IPS-NIHi7 (cell line): Measurements from ENCODE around the gene VPS51.
A peak's percentile ranks its signal among the peaks of the same experiment; 100 is the strongest.

ENCODE experiments used
- DNase-seq: peaks from one replicate; pipeline ENCODE4 v3.0.0; 2012; ENCODE audit warnings: mixed read lengths; ENCODE audit errors: extremely low spot score

VPS51 gene

GRCh38 chr11:65072631-65072966 lies 23.4 kb upstream of the VPS51 start:
- no peak for DNase-seq

DNA sequence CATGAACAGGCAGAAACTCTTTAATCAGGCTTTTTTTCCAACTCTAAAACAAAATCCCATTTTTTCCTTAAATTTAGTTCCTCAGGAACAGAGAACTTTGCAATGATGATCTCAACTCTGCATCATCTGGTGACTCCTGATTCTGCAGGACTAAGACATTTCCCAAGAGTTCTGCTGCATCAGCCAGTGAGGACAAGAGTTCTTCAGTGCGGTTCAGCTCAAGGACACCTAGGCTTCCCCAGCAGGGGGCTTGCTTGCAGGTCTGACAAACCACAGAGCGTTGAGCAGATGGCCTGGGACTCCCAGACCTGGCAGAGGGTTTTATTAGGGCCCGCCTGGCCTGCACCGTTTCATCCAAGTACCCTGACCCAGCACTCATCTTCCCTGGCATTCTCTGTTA lies 18.6 kb upstream of the VPS51 start:
- peak; percentile 8 for DNase-seq

DNA sequence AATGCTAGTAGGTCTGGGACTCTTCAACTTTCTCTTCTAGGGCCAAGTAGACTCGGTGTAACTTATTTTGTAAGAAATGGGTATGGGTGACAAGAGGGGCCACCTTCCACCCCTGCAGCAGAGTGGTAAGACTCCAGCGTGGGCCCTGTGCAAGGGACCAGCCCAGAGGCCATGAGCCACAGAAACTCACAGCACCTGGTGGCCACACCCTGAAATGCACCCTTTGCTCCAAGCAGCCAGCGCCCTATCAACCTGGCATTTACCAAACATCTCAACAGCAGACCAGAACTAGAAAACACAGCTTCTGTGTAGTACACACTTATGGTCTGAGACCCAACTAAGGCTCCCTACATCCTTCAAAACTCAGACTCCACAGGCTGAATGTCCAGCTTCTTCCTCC lies 17.9 kb upstream of the VPS51 start:
- DNase-seq, result peak; percentile 76

- no peak for DNase-seq
Observed at GRCh38 chr11:65078786-65079342, 17.1 kb upstream of the VPS51 start.

DNA sequence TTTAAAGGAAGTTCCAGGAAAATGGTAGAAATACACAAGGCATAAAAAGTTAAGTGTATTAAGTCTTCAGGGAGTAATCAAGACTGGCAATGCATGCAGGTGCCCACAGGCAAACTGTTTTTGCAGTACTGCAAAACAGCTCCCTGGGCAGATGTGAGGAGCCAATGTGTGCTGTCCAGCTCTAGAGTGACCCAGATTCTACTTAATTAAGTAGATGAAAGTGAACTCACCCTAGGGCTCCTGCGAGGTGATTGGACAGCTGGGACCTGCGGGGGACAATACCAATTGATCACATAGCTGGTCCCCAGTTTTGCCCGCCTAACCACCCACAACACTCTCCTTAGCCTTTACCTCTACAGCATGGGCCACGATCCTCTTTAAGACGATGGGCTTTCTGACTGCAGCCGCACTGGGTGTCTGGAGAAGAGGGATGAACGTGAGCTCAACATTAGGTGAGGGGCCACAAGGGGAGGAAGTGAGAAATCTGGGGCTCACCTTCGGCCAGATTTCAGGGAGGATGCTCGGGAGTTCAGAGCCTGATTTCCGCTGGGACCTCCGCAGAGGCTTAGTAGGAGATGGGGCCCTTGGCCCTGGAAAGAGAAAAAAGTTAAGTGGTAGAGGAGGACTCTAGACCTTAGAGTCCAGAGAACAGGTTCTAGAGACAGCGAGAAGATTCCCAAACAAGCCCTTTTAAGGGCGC lies 12.7 kb upstream of the VPS51 start:
- no peak for DNase-seq

- peak; percentile 99 for DNase-seq
Observed at GRCh38 chr11:65083834-65084597, 12.0 kb upstream of the VPS51 start, which contains the start of the genes CDCA5 and ZFPL1. TSS of gene CDCA5 (minus strand) at chr11:65084040. CDS start at chr11:65083978, 62 bp downstream. TSS of gene ZFPL1 (plus strand) at chr11:65084222. CDS start at chr11:65084699, 477 bp downstream.

GRCh38 chr11:65084598-65085375 lies 11.2 kb upstream of the VPS51 start:
- DNase-seq, result no peak

- DNase-seq, result no peak
Observed at GRCh38 chr11:65085446-65085845, 10.6 kb upstream of the VPS51 start.

DNA sequence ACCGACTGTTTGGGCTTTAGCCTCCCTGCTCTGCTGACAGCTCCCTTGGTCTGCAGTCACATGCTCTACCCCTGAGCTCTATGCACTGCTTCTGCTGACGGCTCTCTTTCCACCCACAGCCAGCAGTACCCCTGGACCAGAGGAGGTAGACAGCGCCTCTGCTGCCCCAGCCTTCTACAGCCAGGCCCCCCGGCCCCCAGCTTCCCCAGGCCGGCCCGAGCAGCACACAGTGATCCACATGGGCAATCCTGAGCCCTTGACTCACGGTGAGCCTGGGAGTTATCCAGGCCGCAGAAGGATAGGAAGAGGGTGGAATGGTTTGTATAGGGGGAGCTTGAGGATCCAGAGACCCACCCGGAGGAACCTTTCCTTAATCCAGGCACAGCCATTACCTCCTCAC lies 9.2 kb upstream of the VPS51 start:
- DNase-seq, result no peak

DNA sequence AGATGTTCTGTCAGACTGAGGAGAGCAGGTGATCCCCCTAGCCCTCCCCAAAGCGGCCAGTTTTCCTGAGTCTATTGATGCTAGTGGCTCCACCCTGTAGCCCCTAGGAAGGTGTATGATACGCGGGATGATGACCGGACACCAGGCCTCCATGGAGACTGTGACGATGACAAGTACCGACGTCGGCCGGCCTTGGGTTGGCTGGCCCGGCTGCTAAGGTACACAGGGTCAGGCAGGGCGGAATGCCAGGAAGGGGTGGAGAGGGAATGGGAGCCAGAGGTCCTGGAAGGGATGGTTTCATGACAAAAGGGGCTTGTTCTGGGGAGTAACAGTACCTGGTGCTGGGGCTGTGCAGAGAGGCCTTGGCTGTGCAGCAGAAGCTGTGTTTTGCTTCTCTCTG lies 8.8 kb upstream of the VPS51 start:
- DNase-seq, result no peak

GRCh38 chr11:65087827-65088226 lies 8.2 kb upstream of the VPS51 start:
- DNase-seq, result no peak

GRCh38 chr11:65089621-65090020 lies 6.4 kb upstream of the VPS51 start:
- DNase-seq, result no peak

- no peak for DNase-seq
Observed at GRCh38 chr11:65090628-65091027, 5.4 kb upstream of the VPS51 start.

- DNase-seq, result no peak
Observed at GRCh38 chr11:65095427-65095826, 587 bp upstream of the VPS51 start.

DNA sequence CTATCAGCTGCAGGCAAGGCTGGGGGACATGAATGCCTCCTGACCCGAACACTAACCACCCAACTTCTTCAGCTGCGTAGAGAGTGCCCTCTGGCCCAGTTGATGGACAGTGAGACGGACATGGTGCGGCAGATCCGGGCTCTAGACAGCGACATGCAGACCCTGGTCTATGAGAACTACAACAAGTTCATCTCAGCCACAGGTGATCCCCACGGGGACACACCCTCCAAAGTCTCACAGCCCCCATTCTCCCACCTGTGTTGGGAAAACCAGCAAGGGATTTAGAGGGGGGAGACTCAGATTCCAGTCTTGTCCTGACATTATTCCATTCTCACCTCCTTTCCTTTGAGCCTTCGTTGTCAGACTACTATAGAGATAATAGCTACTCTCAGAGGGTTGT lies 912 bp downstream of the VPS51 start:
- no peak for DNase-seq

DNA sequence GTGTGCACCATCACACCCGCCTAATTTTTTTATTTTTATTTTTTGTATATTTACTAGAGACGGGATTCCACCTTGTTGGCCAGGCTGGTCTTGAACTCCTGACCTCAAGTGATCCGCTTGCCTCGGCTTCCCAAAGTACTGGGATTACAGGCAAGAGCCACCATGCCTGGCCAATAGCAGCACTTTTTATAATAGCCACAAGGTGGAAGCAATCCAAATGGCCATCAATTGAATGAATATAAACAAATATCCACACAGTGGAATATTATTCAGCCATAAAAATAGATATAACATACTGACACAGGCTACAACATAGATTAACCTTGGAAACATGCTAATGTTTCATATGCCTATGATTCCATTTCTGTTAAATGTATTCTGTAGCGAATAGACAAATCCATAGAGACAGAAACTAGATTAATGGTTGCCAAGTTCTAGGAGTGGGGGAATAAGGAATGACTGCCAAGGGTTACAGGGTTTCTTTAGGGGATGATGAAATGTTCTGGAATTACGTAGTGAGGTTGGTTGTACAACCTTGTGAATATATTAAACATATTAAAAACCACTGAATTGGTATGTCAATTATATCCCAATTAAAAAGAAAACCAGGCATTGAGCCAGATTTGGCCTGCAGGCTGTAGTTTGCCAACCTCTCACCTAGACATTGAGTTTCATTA lies 4.8 kb downstream of the VPS51 start:
- no peak for DNase-seq

GRCh38 chr11:65102142-65103095 lies 6.4 kb downstream of the VPS51 start:
- no peak for DNase-seq

DNA sequence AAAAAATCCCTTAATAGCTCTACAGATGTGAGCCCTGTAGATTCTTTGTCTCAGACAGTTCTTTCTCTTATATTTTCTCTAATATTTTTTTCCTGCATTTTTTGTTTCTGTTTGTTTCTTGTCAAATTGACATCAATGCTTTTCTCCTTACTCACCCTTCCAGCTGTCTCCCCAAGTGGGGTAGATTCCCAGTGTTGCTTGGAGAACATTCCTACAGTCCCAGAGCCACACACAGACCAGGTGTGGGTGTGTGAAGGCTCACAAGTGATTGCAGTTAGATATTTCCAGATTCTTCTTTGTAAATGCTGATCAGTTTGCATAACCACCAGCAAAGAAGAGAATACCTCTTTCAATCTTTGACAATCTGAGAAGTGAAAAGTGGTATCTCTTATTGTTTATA lies 7.5 kb downstream of the VPS51 start:
- DNase-seq, result no peak

DNA sequence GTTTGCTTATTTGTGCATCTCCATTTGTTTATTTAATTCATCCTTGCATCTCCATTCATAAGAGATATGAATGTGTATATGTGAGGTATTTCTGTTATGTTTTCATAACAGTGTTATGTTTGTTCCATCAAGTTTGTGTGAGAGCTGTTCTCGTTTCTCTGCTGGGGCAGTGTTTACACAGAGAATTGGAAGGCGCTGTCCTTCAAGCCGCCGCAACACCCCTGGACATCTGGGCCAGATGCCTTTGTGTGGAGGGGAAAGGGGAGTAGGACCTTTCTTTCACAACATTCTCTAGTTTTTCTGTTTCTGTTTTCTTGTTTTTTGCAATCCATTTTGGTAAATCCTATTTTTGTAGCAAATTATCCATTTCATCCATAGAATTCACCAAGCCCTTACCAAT lies 8.6 kb downstream of the VPS51 start:
- no peak for DNase-seq

- no peak for DNase-seq
Observed at GRCh38 chr11:65107078-65107477, 11.1 kb downstream of the VPS51 start.
